Cardiac muscle cell (in vitro differentiated cells and primary cell): ENCODE data around the gene SYT12. TPM values are rescaled to one million over a fixed set of nuclear protein-coding genes. Genes with fewer than 3 reads are reported as not detected.
A peak's percentile ranks its signal among the peaks of the same experiment; 100 is the strongest.

Experiments used
- DNase-seq, 2 donors: peaks; one replicate each; pipeline versions ENCODE4 v3.0.0 to v3.0.0-alpha.2; 2010 to 2017; ENCODE audit warnings: low read depth in 1 of 2, low spot score in 1 of 2
- H3K27ac ChIP-seq: fragments of 200-600 bp; sonication (generic); 2 replicates; pipeline ENCODE4 v1.5.1; 2016
- H3K27me3 ChIP-seq: fragments of 200-600 bp; sonication (generic); 2 replicates; pipeline ENCODE4 v1.6.0; 2016; ENCODE audit warnings: control low read depth
- H3K36me3 ChIP-seq: fragments of 200-600 bp; sonication (generic); 2 replicates; pipeline ENCODE4 v1.5.1; 2016; ENCODE audit warnings: control low read depth
- H3K4me1 ChIP-seq: fragments of 200-600 bp; sonication (generic); 2 replicates; pipeline ENCODE4 v1.8.1; 2017; ENCODE audit warnings: low read depth, mild to moderate bottlenecking, mixed run types
- H3K4me3 ChIP-seq: fragments of 200-600 bp; sonication (generic); 2 replicates; pipeline ENCODE4 v1.5.1; 2016; ENCODE audit warnings: mild to moderate bottlenecking
- H3K9me3 ChIP-seq: fragments of 200-600 bp; sonication (generic); 2 replicates; pipeline ENCODE4 v1.5.1; 2017; ENCODE audit warnings: low read depth, mild to moderate bottlenecking, control low read depth
- polyA plus RNA-seq: library from polyadenylated mRNA; unstranded; fragments of >200 nt; fragmentation: Nextera tagmentation; extraction: Ambion mirVana; gene quantifications from 2 replicates; pipeline ENCODE4 v1.2.1, GENCODE V29; 2016
- total RNA-seq: library from RNA; depleted of rRNA; stranded (reverse); fragments of >200 nt; gene quantifications from 2 replicates; pipeline ENCODE4 v1.2.3, GENCODE V29; 2016
- TF ChIP-seq, protein P1 (sequence below): IDR thresholded peaks from 2 replicates; pipeline ENCODE4 v1.5.1; 2012; ENCODE audit warnings: low read depth, mild to moderate bottlenecking, low read length

The SYT12 gene
- total and polyA plus RNA-seq, 2 experiments from 2014 or later = 0.21 TPM; not detected in 1

- DNase-seq = no peak
- Histone ChIP-seq H3K27ac (no peak overlapping the region), H3K36me3 (no peaks in the 10 kb centered on the region), H3K27me3 (no peaks in the 10 kb centered on the region), H3K9me3 (no peaks in the 10 kb centered on the region), H3K4me3 (no peak overlapping the region), H3K4me1 (peaks cover 7% of the 10 kb centered on the region)
- TF ChIP-seq, protein P1, sequence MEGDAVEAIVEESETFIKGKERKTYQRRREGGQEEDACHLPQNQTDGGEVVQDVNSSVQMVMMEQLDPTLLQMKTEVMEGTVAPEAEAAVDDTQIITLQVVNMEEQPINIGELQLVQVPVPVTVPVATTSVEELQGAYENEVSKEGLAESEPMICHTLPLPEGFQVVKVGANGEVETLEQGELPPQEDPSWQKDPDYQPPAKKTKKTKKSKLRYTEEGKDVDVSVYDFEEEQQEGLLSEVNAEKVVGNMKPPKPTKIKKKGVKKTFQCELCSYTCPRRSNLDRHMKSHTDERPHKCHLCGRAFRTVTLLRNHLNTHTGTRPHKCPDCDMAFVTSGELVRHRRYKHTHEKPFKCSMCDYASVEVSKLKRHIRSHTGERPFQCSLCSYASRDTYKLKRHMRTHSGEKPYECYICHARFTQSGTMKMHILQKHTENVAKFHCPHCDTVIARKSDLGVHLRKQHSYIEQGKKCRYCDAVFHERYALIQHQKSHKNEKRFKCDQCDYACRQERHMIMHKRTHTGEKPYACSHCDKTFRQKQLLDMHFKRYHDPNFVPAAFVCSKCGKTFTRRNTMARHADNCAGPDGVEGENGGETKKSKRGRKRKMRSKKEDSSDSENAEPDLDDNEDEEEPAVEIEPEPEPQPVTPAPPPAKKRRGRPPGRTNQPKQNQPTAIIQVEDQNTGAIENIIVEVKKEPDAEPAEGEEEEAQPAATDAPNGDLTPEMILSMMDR = no peak
Observed at GRCh38 chr11:66992041-66992440, 30.9 kb upstream of the SYT12 start.

DNA sequence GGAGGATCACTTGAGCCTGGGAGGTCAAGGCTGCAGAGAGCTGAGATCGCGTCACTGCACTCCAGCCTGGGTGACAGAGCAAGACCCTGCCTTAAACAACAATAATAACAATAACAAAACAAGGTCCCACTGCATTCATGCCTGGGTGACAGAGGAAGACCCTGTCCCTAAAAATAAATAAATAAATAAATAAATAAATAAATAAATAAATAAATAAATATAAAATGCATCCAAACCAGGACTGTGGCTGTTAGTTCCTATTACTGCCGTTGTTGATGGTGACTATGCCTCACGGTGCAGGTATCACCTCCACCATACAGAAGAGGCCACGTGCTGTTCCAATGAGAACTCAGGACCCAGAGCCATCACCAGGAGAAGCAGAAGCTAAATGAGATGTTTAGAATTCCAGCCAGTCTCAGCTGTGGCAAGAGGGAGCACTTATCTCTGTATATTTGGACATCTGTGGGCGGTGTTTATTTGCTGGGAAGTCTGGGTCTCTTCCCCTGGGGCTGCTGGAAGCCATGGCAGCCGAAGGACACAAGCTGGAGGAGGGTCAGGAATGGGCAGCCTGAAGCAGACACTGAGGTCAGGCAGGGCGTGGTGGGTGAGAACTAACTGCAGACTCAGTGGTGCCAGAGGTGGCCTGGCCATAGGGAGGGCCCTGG is 26.2 kb upstream of the SYT12 start:
- Histone ChIP-seq H3K36me3 (no peaks in the 10 kb centered on the region), H3K9me3 (no peaks in the 10 kb centered on the region), H3K27me3 (no peaks in the 10 kb centered on the region), H3K4me1 (no peaks in the 10 kb centered on the region), H3K4me3 (no peak overlapping the region), H3K27ac (no peak overlapping the region)
- peak; percentile 14 to 85 for DNase-seq
- TF ChIP-seq, protein P1 = no peak

DNA sequence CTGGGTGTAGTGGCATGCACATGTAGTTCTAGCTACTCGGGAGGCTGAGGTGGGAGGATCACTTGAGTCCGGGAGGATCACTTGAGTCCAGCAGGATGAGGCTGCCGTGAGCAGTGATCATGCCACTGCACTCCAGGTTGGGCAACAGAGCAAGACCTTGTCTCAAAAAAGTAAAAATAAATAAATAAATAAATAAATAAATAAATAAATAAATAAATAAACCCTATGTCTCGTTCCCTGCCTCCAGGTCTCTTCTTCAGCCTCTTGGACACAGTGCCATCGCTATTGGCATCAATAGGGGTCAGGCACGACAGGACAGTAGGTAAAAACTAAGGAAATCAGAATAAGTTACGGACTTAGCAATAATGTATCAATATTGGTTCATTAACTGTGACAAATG is 23.4 kb upstream of the SYT12 start:
- TF ChIP-seq, protein P1 = no peak
- no peaks in the 10 kb centered on the region for H3K27me3 ChIP-seq
- no peak overlapping the region for H3K4me3 ChIP-seq
- H3K4me1 ChIP-seq = no peaks in the 10 kb centered on the region
- no peak overlapping the region for H3K27ac ChIP-seq
- DNase-seq = no peak
- no peaks in the 10 kb centered on the region for H3K9me3 ChIP-seq
- H3K36me3 ChIP-seq = no peaks in the 10 kb centered on the region

DNA sequence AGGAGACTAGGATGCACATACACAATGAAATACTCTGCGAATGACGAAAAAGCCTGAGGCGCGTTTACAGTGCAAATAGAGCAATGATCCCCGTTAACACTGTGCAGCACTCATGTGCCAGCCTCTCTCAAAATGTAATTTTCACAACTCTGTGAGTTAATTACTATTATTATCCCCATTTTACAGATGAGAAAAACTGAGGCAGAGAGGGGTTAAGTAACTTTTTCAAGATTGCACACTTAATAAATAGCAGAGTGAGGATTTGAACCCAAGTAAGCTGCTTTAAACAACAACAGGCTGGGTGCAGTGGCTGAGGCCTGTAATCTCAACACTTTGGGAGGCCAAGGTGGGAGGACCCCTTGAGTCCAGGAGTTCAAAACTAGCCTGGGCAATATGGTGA is 21.6 kb upstream of the SYT12 start:
- DNase-seq = no peak
- TF ChIP-seq, protein P1 = no peak
- H3K4me3 ChIP-seq = no peak overlapping the region
- no peak overlapping the region for H3K27ac ChIP-seq
- H3K27me3 ChIP-seq = no peaks in the 10 kb centered on the region
- H3K9me3 ChIP-seq = no peaks in the 10 kb centered on the region
- H3K36me3 ChIP-seq = no peaks in the 10 kb centered on the region
- no peaks in the 10 kb centered on the region for H3K4me1 ChIP-seq

GRCh38 chr11:67002297-67002913 is 20.5 kb upstream of the SYT12 start:
- TF ChIP-seq, protein P1 = no peak
- Histone ChIP-seq H3K4me3 (no peak overlapping the region), H3K27ac (no peak overlapping the region), H3K4me1 (no peaks in the 10 kb centered on the region), H3K27me3 (no peaks in the 10 kb centered on the region), H3K9me3 (no peaks in the 10 kb centered on the region), H3K36me3 (no peaks in the 10 kb centered on the region)
- DNase-seq = no peak
